GM19397 (cell line): Measurements from ENCODE around the gene SLC25A29.
A peak's percentile ranks its signal among the peaks of the same experiment; 100 is the strongest.
"Not testable (repeated sequence)": the region's sequence is repeated elsewhere in the genome, so short reads cannot be mapped to it uniquely, and the experiment has no call there.

Experiments
- ATAC-seq: cut with Tn5 transposase; IDR thresholded peaks from one replicate; pipeline ENCODE4 v1.9.1; 2021; ENCODE audit warnings: mild to moderate bottlenecking, moderate library complexity; ENCODE audit not compliant: unreplicated experiment

SLC25A29 gene, protein sequence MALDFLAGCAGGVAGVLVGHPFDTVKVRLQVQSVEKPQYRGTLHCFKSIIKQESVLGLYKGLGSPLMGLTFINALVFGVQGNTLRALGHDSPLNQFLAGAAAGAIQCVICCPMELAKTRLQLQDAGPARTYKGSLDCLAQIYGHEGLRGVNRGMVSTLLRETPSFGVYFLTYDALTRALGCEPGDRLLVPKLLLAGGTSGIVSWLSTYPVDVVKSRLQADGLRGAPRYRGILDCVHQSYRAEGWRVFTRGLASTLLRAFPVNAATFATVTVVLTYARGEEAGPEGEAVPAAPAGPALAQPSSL

DNA sequence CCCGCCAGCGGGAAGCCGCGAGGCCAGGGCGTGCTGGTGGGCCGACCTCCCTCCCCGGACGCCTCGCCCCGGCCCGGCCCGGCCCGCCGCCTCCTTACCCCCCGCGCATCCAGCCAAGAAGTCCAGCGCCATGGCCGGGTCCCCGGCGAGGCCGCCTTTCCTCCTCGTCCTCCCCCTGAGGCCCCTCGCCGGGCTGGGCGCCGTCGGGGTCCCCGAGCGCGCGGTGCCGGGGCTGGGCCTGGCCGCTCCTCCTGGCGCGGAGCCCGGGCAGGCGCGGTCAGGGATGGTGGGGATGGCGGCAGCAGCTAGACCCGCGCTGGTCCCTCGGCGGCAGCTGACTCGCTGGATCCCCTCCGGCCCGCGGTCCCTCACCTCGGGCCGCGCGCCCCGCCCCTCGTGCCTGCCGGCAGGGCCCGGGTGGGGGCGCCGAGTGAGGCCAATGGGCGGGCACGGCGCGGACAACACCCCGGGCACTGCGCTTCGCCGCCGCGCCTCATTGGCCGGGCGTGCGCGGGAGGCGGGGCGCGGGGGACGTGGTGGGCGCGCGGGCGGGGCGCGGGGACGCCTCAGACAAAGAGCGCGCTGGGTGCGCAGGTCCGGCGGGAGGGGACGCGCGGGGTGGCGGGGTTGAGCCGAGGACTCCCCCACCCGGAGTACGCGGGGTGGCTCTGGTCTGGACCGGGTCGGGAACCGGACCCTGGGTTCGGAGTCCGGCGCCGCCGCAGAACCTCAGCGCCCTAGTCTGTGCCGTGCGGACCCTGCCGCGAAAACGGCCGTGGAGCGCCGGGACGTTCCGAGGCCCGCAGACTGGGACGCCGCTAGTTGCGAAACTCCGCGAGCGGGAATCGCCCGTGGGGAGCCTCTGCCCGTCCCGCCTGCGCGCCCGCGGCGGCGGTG lies at the start of gene SLC25A29:
Gene SLC25A29, minus strand, starts transcription at position 344 of the 897 bp plus-strand sequence. Its CDS starts 212 bp downstream, at position 132.
- ATAC-seq, result peak; percentile 90

DNA sequence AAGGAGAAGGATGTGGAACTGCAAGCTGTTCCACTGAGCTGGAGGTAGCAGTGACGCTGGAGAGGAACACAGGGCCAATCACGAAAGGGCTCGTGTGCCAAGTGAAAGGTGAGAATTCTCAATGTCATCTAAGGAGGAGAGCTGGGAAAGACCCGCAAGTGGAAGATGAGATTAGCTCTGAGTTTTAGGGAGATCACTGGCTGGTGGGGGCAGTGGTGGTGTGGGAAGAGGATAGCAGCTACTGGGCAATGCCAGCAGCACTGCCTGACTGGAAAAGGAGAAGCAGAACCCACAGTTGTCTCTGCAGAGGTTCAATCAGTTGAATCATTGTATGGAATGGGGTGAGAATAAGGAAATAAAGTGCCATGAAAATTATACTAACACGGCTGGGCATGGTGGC lies 44.7 kb upstream of the SLC25A29 start:
- ATAC-seq, result no peak

DNA sequence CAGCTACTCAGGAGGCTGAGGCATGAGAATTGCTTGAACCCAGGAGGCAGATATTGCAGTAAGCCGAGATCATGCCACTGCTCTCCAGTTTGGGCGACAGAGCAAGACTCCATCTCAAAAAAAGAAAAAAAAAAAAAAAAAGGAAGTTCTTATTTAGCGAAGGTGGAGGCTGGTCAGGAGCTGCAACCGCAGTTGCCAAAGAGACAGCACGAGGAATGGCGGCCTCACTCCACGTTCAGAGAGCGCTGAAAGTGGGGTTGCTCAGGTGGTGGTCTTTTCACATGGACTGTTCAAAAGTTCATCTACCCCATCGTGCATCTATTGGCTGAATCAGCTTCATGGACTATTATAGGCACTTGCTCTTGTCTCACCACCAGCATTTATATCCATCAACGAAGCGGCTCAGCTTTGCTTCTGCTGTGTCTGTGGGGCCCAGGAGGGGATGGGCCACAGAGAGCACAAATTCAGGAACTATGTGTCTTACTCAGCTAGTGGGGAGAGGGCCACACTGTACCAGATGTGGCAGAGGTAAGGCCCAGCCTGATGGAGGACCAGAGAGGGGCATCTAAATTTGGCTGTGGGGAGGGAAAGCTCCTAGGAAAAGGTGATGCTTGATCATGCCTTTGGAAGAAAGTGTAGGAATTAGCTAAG lies 44.2 kb upstream of the SLC25A29 start:
- ATAC-seq, result no peak

DNA sequence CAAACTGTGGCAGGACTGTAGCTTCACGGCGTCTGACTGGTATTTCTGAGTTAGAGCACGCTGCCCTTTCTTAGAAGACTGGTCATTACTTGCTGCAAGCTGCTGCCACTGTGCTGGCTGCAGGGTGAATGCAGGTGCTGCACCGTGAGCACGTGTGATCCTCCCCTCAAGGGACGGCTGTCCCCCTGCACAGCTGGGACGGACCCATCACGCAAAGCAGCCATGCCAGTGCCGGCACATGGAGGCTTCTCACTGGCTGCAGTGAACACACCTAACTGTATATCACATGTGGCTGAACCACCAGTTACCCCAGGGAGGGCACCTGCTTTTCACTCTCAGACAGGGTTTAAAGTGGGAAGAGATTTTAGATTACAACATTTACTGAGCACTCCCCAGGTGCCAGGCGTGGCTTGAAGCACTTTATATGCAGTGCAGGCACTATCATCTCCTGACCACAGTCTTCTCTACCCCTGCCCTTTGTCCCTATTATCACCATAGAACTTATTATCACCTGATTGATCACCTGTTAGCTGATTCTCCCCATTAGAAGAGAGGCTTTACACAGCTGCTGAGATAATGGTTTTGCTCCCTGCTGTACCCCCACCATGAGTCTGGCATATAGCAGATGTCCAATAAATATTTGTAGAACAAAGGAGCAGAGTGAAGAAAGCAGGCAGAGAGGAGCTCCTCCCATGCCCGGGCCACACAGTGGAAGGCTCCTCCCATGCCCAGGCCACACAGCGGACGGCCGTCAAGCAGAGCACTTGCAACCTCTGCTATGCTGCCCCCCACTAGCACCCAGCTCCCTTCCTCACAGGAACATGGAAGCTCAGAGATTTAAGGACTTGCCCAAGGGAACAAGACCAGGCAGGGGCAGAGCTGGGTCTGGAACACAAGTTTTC lies 42.8 kb upstream of the SLC25A29 start:
- ATAC-seq, result no peak

GRCh38 chr14:100348253-100348729 lies 42.0 kb upstream of the SLC25A29 start:
- ATAC-seq, result no peak

DNA sequence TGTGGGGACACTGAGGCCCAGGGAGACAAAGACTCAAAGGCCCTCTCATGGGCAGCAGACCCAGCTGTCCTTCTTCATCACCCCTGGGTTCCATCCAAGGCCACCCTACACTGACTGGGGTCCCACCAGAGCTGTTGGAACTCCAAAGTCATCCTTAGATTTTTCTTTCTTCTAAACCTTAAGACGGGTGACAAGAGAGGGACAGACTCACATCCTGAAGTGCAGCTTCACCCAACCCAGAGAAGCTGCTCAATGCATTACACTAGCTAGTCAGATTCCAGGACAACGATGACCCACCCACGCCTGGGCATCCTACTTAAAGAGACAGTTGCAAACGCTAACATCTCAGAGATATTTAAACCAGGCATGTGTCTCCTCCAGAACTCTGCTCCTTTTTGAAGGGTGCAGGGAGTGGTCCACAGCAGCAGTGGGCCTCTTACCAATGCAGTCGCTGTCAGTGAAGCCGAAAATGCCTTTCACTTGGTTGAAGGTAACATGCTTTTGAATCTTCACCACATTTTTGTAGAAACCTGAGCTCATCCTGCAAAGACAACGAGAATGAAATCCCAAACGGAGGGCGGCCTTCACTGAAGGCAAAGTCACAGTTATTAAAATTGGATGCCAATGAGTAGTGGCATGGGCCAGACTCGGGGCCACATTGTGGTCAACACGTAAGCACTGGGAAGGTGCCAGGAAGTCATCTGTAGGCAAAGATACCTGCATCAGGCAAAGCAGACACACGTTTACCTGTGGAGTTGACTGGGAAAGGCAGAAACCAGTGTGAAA lies 40.3 kb upstream of the SLC25A29 start:
- no peak for ATAC-seq

GRCh38 chr14:100345711-100346110 lies 39.5 kb upstream of the SLC25A29 start:
- no peak for ATAC-seq

DNA sequence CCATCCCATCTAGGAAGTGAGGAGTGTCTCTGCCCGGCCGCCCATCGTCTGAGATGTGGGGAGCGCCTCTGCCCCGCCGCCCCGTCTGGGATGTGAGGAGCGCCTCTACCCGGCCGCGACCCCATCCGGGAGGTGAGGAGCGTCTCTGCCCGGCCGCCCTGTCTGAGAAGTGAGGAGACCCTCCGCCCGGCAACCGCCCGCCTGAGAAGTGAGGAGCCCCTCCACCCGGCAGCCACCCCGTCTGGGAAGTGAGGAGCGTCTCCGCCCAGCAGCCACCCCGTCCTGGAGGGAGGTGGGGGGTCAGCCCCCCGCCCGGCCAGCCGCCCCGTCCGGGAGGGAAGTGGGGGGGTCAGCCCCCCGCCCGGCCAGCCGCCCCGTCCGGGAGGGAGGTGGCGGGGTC lies 38.4 kb upstream of the SLC25A29 start:
- not testable (repeated sequence) for ATAC-seq

- not testable (repeated sequence) for ATAC-seq
Measured at GRCh38 chr14:100342826-100343225, 36.6 kb upstream of the SLC25A29 start.

GRCh38 chr14:100342195-100342594 lies 36.0 kb upstream of the SLC25A29 start:
- ATAC-seq, result no peak

- ATAC-seq, result no peak
Measured at GRCh38 chr14:100341301-100342031, 35.2 kb upstream of the SLC25A29 start.

DNA sequence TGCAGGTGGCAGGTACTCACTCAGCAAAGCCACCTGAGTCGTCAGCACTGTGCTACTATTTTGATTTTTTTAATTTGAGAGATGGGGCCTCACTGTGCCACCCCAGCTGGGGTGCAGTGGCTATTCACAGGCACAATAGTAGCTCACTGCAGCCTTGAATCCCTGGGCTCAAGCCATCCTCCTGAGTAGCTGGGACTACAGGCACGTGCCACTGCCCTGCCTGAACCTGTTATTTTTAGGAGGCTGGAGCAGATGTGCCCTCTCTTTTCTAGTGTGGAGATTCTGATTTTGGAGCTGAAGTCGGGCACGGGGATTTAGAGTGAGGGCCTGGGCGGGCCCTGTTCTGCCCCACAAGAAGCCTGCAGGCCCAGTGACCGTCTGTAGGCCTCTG lies 34.2 kb upstream of the SLC25A29 start:
- no peak for ATAC-seq

- ATAC-seq, result no peak
Measured at GRCh38 chr14:100339766-100340422, 33.6 kb upstream of the SLC25A29 start.

GRCh38 chr14:100336618-100337530 lies 30.6 kb upstream of the SLC25A29 start:
- ATAC-seq, result no peak

DNA sequence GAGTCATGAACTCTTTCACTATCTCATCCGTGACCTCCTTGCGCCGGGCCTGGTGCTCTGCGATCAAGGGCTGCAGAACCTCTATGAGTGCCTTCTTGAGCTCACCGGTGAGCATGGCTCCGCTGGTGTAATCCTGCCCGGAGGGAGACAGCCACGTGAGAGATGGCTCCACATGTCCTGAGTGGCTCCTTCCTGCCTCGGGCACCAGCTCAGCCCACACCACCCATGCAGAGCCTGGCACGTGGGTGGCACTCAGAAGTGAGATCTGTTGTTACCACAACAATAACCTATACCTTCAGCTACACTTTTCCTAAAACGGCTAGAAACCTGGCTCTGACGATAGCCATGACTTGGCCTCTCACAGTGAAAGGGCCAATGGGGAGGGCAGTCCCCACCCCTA lies 28.7 kb upstream of the SLC25A29 start:
- ATAC-seq, result no peak

DNA sequence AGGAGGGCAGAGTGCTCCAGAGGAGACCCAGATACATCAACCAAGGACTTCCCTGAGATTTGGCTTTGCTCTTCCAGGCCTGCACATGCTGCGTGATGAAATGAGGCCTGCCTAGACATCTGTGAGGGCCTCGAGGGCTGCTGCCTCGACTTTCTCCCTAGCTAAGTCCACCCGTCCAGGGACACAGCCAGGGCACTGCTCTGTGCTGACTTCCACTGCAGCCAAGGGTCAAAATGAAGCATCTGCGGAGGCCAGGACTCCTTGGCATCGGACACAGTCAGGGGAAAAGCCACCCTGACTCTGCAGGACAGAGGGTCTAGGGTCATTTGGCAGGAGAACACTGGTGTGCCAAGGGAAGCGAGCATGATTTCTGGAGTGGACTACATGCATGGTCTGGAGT lies 27.6 kb upstream of the SLC25A29 start:
- no peak for ATAC-seq

- peak; percentile 7 for ATAC-seq
Measured at GRCh38 chr14:100333311-100333710, 27.1 kb upstream of the SLC25A29 start.
